ENCODE measurements around the gene SORCS2. TPM values are rescaled to one million over a fixed set of nuclear protein-coding genes. Genes with fewer than 3 reads are reported as not detected.

The SORCS2 gene
- total and polyA plus RNA-seq, 2 donors (not counting 1 experiment from before 2014, with no cell fraction given) = not detected

DNA sequence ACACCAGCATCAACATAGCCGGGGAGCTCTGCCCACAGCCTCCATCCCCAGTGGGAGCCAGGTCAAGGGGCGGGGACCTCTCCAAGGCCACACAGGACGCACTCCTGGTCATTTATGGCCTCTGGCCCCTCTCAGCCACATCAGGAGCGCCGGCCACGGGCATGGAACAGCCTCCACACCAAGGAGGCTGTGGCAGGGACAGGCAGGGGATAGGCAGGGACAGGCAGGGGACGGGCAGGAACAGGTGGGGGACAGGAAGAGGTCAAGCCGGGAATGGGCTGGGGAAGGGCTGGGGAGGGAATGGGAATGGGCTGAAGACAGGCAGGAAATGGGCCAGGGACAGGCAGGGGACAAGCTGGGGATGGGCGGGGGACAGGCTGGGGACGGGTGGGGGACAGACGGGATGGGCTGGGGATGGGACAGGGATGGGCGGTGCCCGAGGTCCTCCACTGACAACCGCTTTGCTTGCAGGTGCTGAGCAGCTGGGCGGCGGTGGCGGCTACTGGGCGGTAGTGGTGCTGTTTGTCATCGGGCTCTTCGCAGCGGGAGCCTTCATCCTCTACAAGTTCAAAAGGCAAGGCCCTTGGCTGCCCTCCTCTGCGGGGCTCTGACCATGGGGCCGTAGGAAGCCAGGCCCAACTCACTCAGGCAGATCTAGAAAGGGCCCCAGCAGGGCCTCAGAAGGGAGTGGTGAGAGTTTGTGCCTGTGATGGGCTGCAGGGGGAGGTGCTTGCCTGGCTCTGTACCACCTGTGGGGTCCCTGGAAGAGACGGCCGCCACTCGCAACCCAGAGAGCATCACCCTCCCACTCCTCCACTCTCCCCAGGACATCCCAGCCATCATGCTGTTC lies 541.7 kb downstream of the SORCS2 start:
- no peak overlapping the region for H3K4me3 Mint-ChIP-seq
- WGBS (ENCODE audit: insufficient coverage) = 66% methylated on average over 25 of the region's 26 CpGs
- ATAC-seq (ENCODE audit: low read depth) (no peak), DNase-seq (no peak)
- Histone ChIP-seq H3K79me2 (ENCODE audit: control insufficient read depth, insufficient read depth, low read length) (no peaks in the 10 kb centered on the region), H3K9ac (ENCODE audit: low read length) (no peak overlapping the region), H3K4me1 (ENCODE audit: control insufficient read depth in 2 of 2, insufficient read depth in 2 of 2, low read length in 2 of 2) (no peaks in the 10 kb centered on the region), H3K4me3 (ENCODE audit: control extremely low read depth in 1 of 5, extremely low read depth in 1 of 5, insufficient read depth in 1 of 5, low read depth in 2 of 5, low read length in 4 of 5) (no peak overlapping the region), H3K9me3 (ENCODE audit: control extremely low read depth in 1 of 3, control insufficient read depth in 2 of 3, insufficient read depth in 1 of 3, low read length in 2 of 3) (peaks cover 0 to 16% (median 0%) of the 10 kb centered on the region in 3 donors), H3K36me3 (replicated peaks in 1 of 2; ENCODE audit: control extremely low read depth in 1 of 2, control insufficient read depth in 1 of 2, extremely low read depth in 1 of 2, insufficient read depth in 2 of 2, low read length in 1 of 2) (no peaks in the 10 kb centered on the region), H3K4me2 (replicated peaks; ENCODE audit: low read depth, low read length, poor library complexity, severe bottlenecking) (no peak overlapping the region), H3K27ac (ENCODE audit: low read length in 2 of 2) (no peak overlapping the region), H2AFZ (ENCODE audit: insufficient read depth, low read depth, low read length, poor library complexity, severe bottlenecking) (no peak overlapping the region), H4K20me1 (ENCODE audit: control insufficient read depth, insufficient read depth, low read length, poor library complexity, severe bottlenecking) (no peaks in the 10 kb centered on the region), H3K27me3 (replicated peaks in 1 of 4; ENCODE audit: control extremely low read depth in 1 of 4, control insufficient read depth in 3 of 4, insufficient read depth in 4 of 4, low read length in 3 of 4) (no peaks in the 10 kb centered on the region)
- H3K4me1 Mint-ChIP-seq = no peaks in the 10 kb centered on the region
- H3K27me3 Mint-ChIP-seq = peaks cover 4% of the 10 kb centered on the region
- intact Hi-C loops (cut with micrococcal nuclease) = no loop called here
- TF ChIP-seq, protein P1, sequence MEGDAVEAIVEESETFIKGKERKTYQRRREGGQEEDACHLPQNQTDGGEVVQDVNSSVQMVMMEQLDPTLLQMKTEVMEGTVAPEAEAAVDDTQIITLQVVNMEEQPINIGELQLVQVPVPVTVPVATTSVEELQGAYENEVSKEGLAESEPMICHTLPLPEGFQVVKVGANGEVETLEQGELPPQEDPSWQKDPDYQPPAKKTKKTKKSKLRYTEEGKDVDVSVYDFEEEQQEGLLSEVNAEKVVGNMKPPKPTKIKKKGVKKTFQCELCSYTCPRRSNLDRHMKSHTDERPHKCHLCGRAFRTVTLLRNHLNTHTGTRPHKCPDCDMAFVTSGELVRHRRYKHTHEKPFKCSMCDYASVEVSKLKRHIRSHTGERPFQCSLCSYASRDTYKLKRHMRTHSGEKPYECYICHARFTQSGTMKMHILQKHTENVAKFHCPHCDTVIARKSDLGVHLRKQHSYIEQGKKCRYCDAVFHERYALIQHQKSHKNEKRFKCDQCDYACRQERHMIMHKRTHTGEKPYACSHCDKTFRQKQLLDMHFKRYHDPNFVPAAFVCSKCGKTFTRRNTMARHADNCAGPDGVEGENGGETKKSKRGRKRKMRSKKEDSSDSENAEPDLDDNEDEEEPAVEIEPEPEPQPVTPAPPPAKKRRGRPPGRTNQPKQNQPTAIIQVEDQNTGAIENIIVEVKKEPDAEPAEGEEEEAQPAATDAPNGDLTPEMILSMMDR (IDR thresholded peaks at IDR 0.05) = no peak
- no peak for TF ChIP-seq EZH2 (IDR thresholded peaks at IDR 0.05; ENCODE audit: borderline replicate concordance, insufficient read depth, low read depth, low read length, poor library complexity, severe bottlenecking)
- H3K9me3 Mint-ChIP-seq (ENCODE audit: insufficient read depth) = no peaks in the 10 kb centered on the region
- ChIA-PET CTCF (interaction anchor here (1.0 kb wide), 1 partner anchor 8 kb away, joined by 4 read pairs; no protein-coding TSS in a partner anchor), POLR2A (no interaction called here)
- no peak overlapping the region for H3K27ac Mint-ChIP-seq

DNA sequence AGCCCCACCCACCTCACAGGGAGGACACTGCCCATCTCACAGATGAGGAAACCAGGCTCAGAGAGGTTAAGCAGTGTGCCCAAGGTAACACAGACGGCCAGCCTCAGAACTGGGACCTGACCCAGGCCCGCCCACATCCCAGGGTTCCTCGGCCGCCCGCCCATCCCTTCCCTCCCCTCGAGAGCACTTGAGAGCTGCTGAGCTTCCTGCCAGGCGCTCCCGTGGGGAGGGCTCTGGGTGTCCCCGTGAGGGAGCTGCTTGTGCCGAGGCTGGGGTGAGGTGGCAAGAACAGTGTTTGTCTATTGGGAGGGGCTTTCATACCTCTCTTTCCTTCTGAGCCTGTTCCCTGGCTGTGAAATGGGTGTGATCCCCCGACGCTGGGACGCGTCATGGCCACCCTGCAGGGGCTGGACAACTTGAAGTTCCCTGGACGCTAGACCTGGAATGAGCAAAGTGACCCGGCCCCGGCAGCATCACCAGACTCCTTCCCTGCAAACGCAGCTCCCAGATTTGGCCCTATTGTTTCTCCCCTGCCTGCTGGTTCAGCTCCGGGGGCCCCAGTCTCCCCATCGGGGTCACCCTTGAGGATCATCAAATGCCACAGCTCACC lies 542.4 kb downstream of the SORCS2 start:
- no peaks in the 10 kb centered on the region for H3K27me3 ChIP-seq (replicated peaks in 1 of 4; ENCODE audit: control extremely low read depth in 1 of 4, control insufficient read depth in 3 of 4, insufficient read depth in 4 of 4, low read length in 3 of 4)
- Mint-ChIP-seq H3K4me1 (no peaks in the 10 kb centered on the region), H3K27ac (no peak overlapping the region), H3K4me3 (no peak overlapping the region), H3K9me3 (ENCODE audit: insufficient read depth) (no peaks in the 10 kb centered on the region), H3K27me3 (peaks cover 4% of the 10 kb centered on the region)
- no peak overlapping the region for H3K4me3 ChIP-seq (ENCODE audit: control extremely low read depth in 1 of 5, extremely low read depth in 1 of 5, insufficient read depth in 1 of 5, low read depth in 2 of 5, low read length in 4 of 5)
- peaks cover 0 to 22% (median 0%) of the 10 kb centered on the region in 3 donors for H3K9me3 ChIP-seq (ENCODE audit: control extremely low read depth in 1 of 3, control insufficient read depth in 2 of 3, insufficient read depth in 1 of 3, low read length in 2 of 3)
- no peak for TF ChIP-seq EZH2 (IDR thresholded peaks at IDR 0.05; ENCODE audit: borderline replicate concordance, insufficient read depth, low read depth, low read length, poor library complexity, severe bottlenecking)
- TF ChIP-seq, protein P1 (IDR thresholded peaks at IDR 0.05) = no peak
- H3K9ac ChIP-seq (ENCODE audit: low read length) = no peak overlapping the region
- WGBS (ENCODE audit: insufficient coverage) = 73% methylated on average over 10 of the region's 20 CpGs
- ChIA-PET POLR2A (no interaction called here), CTCF (interaction anchor here (1.0 kb wide), 1 partner anchor 9 kb away, joined by 4 read pairs; no protein-coding TSS in a partner anchor)
- no peak overlapping the region for H3K4me2 ChIP-seq (replicated peaks; ENCODE audit: low read depth, low read length, poor library complexity, severe bottlenecking)
- H2AFZ ChIP-seq (ENCODE audit: insufficient read depth, low read depth, low read length, poor library complexity, severe bottlenecking) = no peak overlapping the region
- DNase-seq = no peak
- no peaks in the 10 kb centered on the region for H4K20me1 ChIP-seq (ENCODE audit: control insufficient read depth, insufficient read depth, low read length, poor library complexity, severe bottlenecking)
- no peaks in the 10 kb centered on the region for H3K4me1 ChIP-seq (ENCODE audit: control insufficient read depth in 2 of 2, insufficient read depth in 2 of 2, low read length in 2 of 2)
- H3K79me2 ChIP-seq (ENCODE audit: control insufficient read depth, insufficient read depth, low read length) = no peaks in the 10 kb centered on the region
- H3K27ac ChIP-seq (ENCODE audit: low read length in 2 of 2) = no peak overlapping the region
- intact Hi-C loops (cut with micrococcal nuclease) = no loop called here
- no peak for ATAC-seq (ENCODE audit: low read depth)
- no peaks in the 10 kb centered on the region for H3K36me3 ChIP-seq (replicated peaks in 1 of 2; ENCODE audit: control extremely low read depth in 1 of 2, control insufficient read depth in 1 of 2, extremely low read depth in 1 of 2, insufficient read depth in 2 of 2, low read length in 1 of 2)
